ENCODE measurements around the gene NEDD1. TPM values are rescaled to one million over a fixed set of nuclear protein-coding genes. Genes with fewer than 3 reads are reported as not detected.

Gene NEDD1
- total RNA-seq, 2 experiments from 2014 or later = 42.0 to 42.3 TPM

DNA sequence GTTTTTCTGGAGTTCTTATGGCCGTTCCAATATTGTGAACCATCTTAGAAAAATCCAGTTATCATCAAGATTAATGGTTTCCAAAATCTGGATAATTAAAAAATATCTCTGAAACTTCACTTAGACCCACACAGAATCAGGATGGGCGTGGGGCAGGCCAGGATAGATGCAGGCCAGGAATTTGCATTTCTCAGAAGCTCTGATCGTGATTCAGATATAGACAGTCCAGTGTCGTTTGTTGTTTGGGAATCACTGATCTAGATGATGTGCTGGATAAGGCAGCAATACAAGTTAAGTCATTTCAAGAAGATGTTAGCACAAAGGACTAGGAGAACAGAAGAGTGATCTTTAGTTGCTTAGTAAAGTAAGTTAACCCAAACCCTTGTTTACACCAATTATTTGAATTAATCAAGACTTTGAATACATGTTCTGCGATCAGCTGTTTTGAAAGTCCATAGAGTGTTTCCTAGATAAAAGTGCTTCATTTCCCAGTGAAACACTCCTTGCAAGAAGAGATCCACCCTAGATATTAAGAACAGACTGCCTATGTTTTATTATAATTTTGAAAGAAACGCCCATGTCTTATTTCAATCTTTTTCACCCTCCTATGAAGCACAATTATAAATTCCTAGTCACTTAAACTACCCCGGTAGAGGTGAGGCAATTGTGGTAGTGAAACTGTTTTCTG lies 90.9 kb downstream of the NEDD1 start:
- ATAC-seq (ENCODE audit: low read depth) = no peak
- Mint-ChIP-seq H3K27ac (no peak overlapping the region), H3K4me3 (no peak overlapping the region), H3K4me1 (no peaks in the 10 kb centered on the region), H3K27me3 (peaks cover 6% of the 10 kb centered on the region), H3K36me3 (no peaks in the 10 kb centered on the region), H3K9me3 (no peaks in the 10 kb centered on the region)
- POLR2A ChIA-PET = no interaction called here
- no peak for DNase-seq

DNA sequence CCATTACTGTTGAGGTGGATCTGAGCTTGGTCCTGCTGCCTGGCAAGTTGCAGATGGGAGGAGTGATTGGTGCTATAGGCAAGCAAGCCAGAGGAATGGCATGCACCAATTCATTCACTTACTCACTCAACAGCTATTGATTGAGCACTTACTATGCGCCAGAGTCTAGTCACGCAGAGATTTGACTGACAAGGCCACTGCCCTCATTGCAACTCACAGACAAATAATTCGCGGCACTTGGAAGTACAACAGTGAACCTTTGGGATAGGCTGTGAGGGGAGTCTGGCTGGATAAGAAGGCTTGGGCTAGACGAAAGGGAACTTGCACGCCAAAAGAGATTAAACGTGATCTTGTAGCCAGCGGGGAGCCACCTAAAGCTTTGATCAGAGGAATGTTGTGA lies 96.2 kb downstream of the NEDD1 start:
- Mint-ChIP-seq H3K36me3 (no peaks in the 10 kb centered on the region), H3K27me3 (peaks cover 2% of the 10 kb centered on the region), H3K4me1 (no peaks in the 10 kb centered on the region), H3K4me3 (no peak overlapping the region), H3K27ac (no peak overlapping the region), H3K9me3 (no peaks in the 10 kb centered on the region)
- no peak for DNase-seq
- no peak for ATAC-seq (ENCODE audit: low read depth)
- POLR2A ChIA-PET = no interaction called here
